22Rv1 (cell line): ENCODE data around the gene ADAP1.

Experiments used
- H3K27ac ChIP-seq: fragments of 450-650 bp; 2 replicates; pipeline ENCODE4 v1.5.1; 2017
- CTCF ChIP-seq: fragments of 450-650 bp; IDR thresholded peaks from 2 replicates; pipeline ENCODE4 v1.5.1; 2017; ENCODE audit warnings: mild to moderate bottlenecking
- ZFX ChIP-seq: fragments of 450-650 bp; IDR thresholded peaks from 2 replicates; pipeline ENCODE4 v1.6.1; 2017; ENCODE audit warnings: antibody characterized with exemption, borderline replicate concordance

ADAP1 gene

GRCh38 chr7:957418-958220, 3.1 kb upstream of the ADAP1 start:
- TF ChIP-seq ZFX: no peak
- no peak for TF ChIP-seq CTCF

GRCh38 chr7:956031-956430, 1.6 kb upstream of the ADAP1 start:
- no peak for TF ChIP-seq ZFX
- TF ChIP-seq CTCF: no peak
- H3K27ac ChIP-seq: no peak overlapping the region

More at GRCh38 chr7:957418-958220, 3.1 kb upstream of the ADAP1 start:
- H3K27ac ChIP-seq: no peak overlapping the region

DNA sequence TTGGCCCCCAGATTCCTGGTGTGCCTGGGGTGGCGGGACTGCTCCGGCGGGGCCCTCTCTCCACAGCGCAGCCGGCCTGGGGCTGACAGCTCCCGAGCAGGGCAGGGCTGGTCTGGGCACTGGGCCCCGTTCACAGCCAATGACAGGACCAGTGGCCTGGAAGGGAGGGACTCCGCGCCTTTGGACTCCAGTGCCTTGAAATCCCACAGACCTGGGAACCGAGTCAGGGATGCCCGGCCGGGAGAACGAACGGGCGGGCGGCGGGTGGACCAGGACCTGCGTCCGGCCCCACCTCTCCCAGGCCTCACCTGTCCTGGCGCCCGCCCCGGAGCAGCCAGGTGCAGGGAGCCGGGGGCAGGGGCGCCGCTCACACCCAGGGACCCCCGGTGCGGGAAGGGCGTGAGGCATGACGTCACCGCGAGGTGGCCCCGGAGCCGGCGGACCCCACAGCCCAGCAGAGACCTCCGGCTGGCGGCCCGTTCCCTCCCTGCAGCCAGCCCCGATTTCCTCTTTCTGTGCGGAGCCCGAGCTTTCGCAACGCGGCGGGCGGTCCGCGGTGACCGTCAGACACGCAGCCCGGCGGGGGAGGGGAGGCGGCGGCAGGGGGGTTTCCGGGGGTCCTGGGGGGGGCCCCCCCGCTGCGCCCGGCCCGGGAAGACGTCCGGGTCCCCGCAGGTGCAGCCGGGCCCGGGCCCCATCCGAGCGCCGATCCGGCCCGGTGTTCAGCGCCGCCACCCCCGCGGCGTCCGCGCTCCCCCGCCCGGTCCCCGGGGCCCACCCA, 743 bp downstream of the ADAP1 start:
- no peak overlapping the region for H3K27ac ChIP-seq
- TF ChIP-seq CTCF (no peak), ZFX (no peak)

GRCh38 chr7:952548-953441, 1.7 kb downstream of the ADAP1 start:
- no peak for TF ChIP-seq ZFX
- TF ChIP-seq CTCF: no peak
- H3K27ac ChIP-seq: no peak overlapping the region

- H3K27ac ChIP-seq: no peak overlapping the region
- TF ChIP-seq CTCF (no peak), ZFX (no peak)
Measured at GRCh38 chr7:951881-952547, 2.5 kb downstream of the ADAP1 start.

DNA sequence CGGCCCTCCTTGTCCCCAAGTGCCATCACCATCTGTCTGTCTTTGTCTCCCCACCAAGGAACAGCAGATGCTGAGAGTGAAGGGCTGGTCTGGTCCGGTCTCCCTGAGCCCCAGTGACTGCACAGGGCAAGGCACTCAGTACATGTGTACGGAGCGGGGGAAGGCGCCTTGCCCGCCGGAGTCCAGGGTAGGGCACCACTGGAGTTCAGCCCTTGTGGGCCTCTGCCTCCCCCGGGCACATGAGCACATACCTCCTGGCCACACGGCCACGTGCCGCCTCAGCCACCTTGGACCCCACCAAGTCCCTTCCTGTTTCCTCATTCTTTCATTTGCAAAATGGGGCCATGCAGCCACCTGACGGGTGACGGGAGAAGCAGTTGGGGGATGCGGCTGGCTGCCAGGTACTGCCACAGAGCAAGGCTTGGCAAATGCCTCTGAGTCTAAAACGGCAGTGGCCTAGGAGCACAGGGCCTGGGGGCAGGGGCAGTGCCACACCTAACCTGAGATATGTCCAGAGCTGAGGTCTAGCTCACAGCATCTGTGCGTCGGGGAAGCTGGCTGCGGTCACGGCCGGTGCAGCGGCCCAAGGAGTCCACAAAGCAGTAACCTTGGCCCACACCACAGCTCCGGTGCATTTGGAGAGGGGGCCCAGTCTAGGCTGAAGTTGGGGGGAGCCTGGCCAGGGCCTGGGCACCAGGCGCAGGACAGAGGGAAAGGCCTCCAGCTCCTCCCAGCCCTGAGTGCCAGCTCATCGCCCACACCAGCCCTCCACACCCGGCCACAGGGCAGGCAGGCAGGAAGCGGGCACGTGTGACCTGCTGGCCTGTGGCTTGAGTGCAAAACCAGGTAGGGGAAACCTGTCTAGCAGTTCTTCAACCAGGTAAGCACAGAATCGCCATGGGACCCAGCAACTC, 5.2 kb downstream of the ADAP1 start:
- no peak overlapping the region for H3K27ac ChIP-seq
- no peak for TF ChIP-seq ZFX
- TF ChIP-seq CTCF: no peak
